ENCODE measurements around the gene SLX4IP. TPM values are rescaled to one million over a fixed set of nuclear protein-coding genes. Genes with fewer than 3 reads are reported as not detected.

SLX4IP gene
- total and polyA plus RNA-seq, 2 of the 13 experiments (the other 11 are each of a cell fraction or from before 2014, with no cell fraction given), result 3.6 to 7.3 TPM

- intact Hi-C loops (cut with micrococcal nuclease; ENCODE audit: unreplicated experiment), result no loop called here
- ChIA-PET CTCF (ENCODE audit: low intra/inter-chr PET ratio, low total read pairs) (no interaction called here), POLR2A (no interaction called here)
- 0 out of 2 replicates have a peak, but pooled peaks have one; percentile 21 for TF ChIP-seq MED13 (CRISPR knock-in tag; IDR thresholded peaks at IDR 0.05)
- TF ChIP-seq SETDB1 (CRISPR knock-in tag; IDR thresholded peaks at IDR 0.05; ENCODE audit: borderline replicate concordance), result no peak
- 78% methylated on average over 2 of the region's 2 CpGs for WGBS (ENCODE audit: low lambda C conversion rate)
- Histone ChIP-seq H4K20me1 (ENCODE audit: insufficient read depth, low read length) (no peaks in the 10 kb centered on the region), H3K9me3 (ENCODE audit: low read length) (no peaks in the 10 kb centered on the region), H3K4me1 (ENCODE audit: insufficient read depth, low read length) (peaks cover 18% of the 10 kb centered on the region), H3K27ac (ENCODE audit: extremely low read length, insufficient read depth, low read length) (no peak overlapping the region), H2AFZ (ENCODE audit: low read length) (no peak overlapping the region), H3K4me2 (ENCODE audit: low read depth, low read length) (no peak overlapping the region), H3K36me3 (replicated peaks in 1 of 2; ENCODE audit: control insufficient read depth in 1 of 2, insufficient read depth in 2 of 2, low read length in 2 of 2) (no peaks in the 10 kb centered on the region; a peak in 1 of 5 replicates), H3K27me3 (ENCODE audit: control insufficient read depth in 1 of 2, insufficient read depth in 2 of 2, low read length in 2 of 2) (no peaks in the 10 kb centered on the region), H3K9ac (ENCODE audit: insufficient read depth, low read depth, low read length) (no peak overlapping the region), H3K79me2 (ENCODE audit: insufficient read depth, low read length) (no peaks in the 10 kb centered on the region), H3K4me3 (replicated peaks in 1 of 3; ENCODE audit: insufficient read depth in 1 of 3, low read depth in 2 of 3, low read length in 3 of 3) (no peak overlapping the region)
- BruUV-seq (replicated peaks), result no TSS peak
- DNase-seq (ENCODE audit: low spot score), result no peak
- peak; percentile 50 for FAIRE-seq
- in situ Hi-C loops (cut with HindIII; ENCODE audit: extremely low pct_ligation_motif_present, low pct_unique_long_range_greater_than_20kb), result no loop called here
- ATAC-seq, result no peak
Measured at GRCh38 chr20:10505827-10506226, 70.7 kb downstream of the SLX4IP start.

- H3K9me3 ChIP-seq (ENCODE audit: low read length), result no peaks in the 10 kb centered on the region
- H3K79me2 ChIP-seq (ENCODE audit: insufficient read depth, low read length), result peaks cover 2% of the 10 kb centered on the region
- no peak for TF ChIP-seq HNRNPUL1 (IDR thresholded peaks at IDR 0.05; ENCODE audit: low read depth, low read length)
- TF ChIP-seq ZSCAN31 (CRISPR knock-in tag; IDR thresholded peaks at IDR 0.05; ENCODE audit: low read depth), result no peak
- no peak for TF ChIP-seq RBFOX2 (IDR thresholded peaks at IDR 0.05; ENCODE audit: low read depth, low read length)
- no peak for TF ChIP-seq ZBTB4 (CRISPR knock-in tag; IDR thresholded peaks at IDR 0.05; ENCODE audit: borderline replicate concordance)
- TF ChIP-seq SRSF1 (optimal IDR thresholded peaks at IDR 0.05; ENCODE audit: low read depth, low read length), result no peak
- no peak for TF ChIP-seq TOE1 (CRISPR knock-in tag; IDR thresholded peaks at IDR 0.05)
- no peak for TF ChIP-seq ZNF17 (CRISPR knock-in tag; IDR thresholded peaks at IDR 0.05)
- no peak for TF ChIP-seq E2F5 (CRISPR knock-in tag; conservative IDR thresholded peaks at IDR 0.05)
- TF ChIP-seq KMT2B (CRISPR knock-in tag; IDR thresholded peaks at IDR 0.05), result no peak
- TF ChIP-seq POGZ (CRISPR knock-in tag; IDR thresholded peaks at IDR 0.05), result no peak
- no peak for TF ChIP-seq ZNF275 (CRISPR knock-in tag; IDR thresholded peaks at IDR 0.05; ENCODE audit: borderline replicate concordance)
- TF ChIP-seq MEIS2 (CRISPR knock-in tag; IDR thresholded peaks at IDR 0.05), result no peak
- 96% methylated on average over 4 of the region's 4 CpGs for WGBS (ENCODE audit: low lambda C conversion rate)
- in situ Hi-C loops (cut with HindIII; ENCODE audit: extremely low pct_ligation_motif_present, low pct_unique_long_range_greater_than_20kb) (no loop called here), intact Hi-C loops (cut with micrococcal nuclease; ENCODE audit: unreplicated experiment) (no loop called here)
- no peak overlapping the region for H3K9ac ChIP-seq (ENCODE audit: insufficient read depth, low read depth, low read length)
- H3K36me3 ChIP-seq (replicated peaks in 1 of 2; ENCODE audit: control insufficient read depth in 1 of 2, insufficient read depth in 2 of 2, low read length in 2 of 2), result no peaks in the 10 kb centered on the region; a peak in 1 of 5 replicates
- no peak overlapping the region for H3K27ac ChIP-seq (ENCODE audit: extremely low read length, insufficient read depth, low read length)
- no TSS peak for BruUV-seq (replicated peaks)
- no peak overlapping the region for H3K4me2 ChIP-seq (ENCODE audit: low read depth, low read length)
- FAIRE-seq (no peak), ATAC-seq (no peak), DNase-seq (ENCODE audit: low spot score) (no peak)
- H4K20me1 ChIP-seq (ENCODE audit: insufficient read depth, low read length), result no peaks in the 10 kb centered on the region
- no peaks in the 10 kb centered on the region for H3K27me3 ChIP-seq (ENCODE audit: control insufficient read depth in 1 of 2, insufficient read depth in 2 of 2, low read length in 2 of 2)
- no peak overlapping the region for H2AFZ ChIP-seq (ENCODE audit: low read length)
- peaks cover 30% of the 10 kb centered on the region for H3K4me1 ChIP-seq (ENCODE audit: insufficient read depth, low read length)
- H3K4me3 ChIP-seq (replicated peaks in 1 of 3; ENCODE audit: insufficient read depth in 1 of 3, low read depth in 2 of 3, low read length in 3 of 3), result no peak overlapping the region
- ChIA-PET CTCF (ENCODE audit: low intra/inter-chr PET ratio, low total read pairs) (no interaction called here), POLR2A (no interaction called here)
Measured at GRCh38 chr20:10507052-10507451, 71.9 kb downstream of the SLX4IP start.
